Caco-2 (cell line): ENCODE data around the gene NEDD1. TPM values are rescaled to one million over a fixed set of nuclear protein-coding genes. Genes with fewer than 3 reads are reported as not detected.

Experiments
- BruUV-seq: library from RNA; stranded (reverse); fragments of 400-500 nt; replicated peaks from 2 replicates; lab custom pipeline; 2021; lab: Mats Ljungman, UMichigan
- CTCF ChIA-PET: fragments of 300-600 bp; sonication (Branson Sonifier 250); formaldehyde crosslinking; loops from one replicate; lab custom pipeline; 2022; ENCODE audit warnings: antibody characterized with exemption; lab: Charles Lee
- POLR2A ChIA-PET: fragments of 300-600 bp; sonication (Branson Sonifier 250); formaldehyde crosslinking; loops from one replicate; lab custom pipeline; 2022; ENCODE audit warnings: antibody characterized with exemption; lab: Charles Lee
- DNase-seq, 2 experiments: peaks; one replicate each; pipeline versions ENCODE4 v3.0.0 to v3.0.0-alpha.2; 2020 to 2022
- H3K27me3 ChIP-seq: replicated peaks from 2 replicates; pipeline ENCODE4 v1.6.0; 2011; ENCODE audit warnings: low read length; ENCODE audit not compliant: control insufficient read depth, insufficient read depth
- H3K36me3 ChIP-seq: 2 replicates; pipeline ENCODE4 v1.5.1; 2011; ENCODE audit warnings: low read length; ENCODE audit not compliant: control insufficient read depth, insufficient read depth
- H3K4me1 ChIP-seq: fragments of 250-450 bp; sonication (Bioruptor Pico); 2 replicates; pipeline ENCODE4 v1.5.1; 2020; ENCODE audit warnings: mild to moderate bottlenecking
- H3K4me3 ChIP-seq: 2 replicates; pipeline ENCODE4 v1.5.1; 2011; ENCODE audit warnings: low read depth, mild to moderate bottlenecking, control low read depth, low read length
- H3K9me3 ChIP-seq: fragments of 250-450 bp; sonication (Bioruptor Pico); 2 replicates; pipeline ENCODE4 v1.5.1; 2020; ENCODE audit warnings: mild to moderate bottlenecking, moderate library complexity
- H3K27ac Mint-ChIP-seq: one replicate; pipeline ENCODE4 v1.8.0; 2022; ENCODE audit warnings: mixed read lengths; ENCODE audit not compliant: unreplicated experiment
- H3K27me3 Mint-ChIP-seq: one replicate; pipeline ENCODE4 v1.8.0; 2022; ENCODE audit warnings: mixed read lengths; ENCODE audit not compliant: insufficient read depth, unreplicated experiment
- H3K36me3 Mint-ChIP-seq: one replicate; pipeline ENCODE4 v1.8.0; 2022; ENCODE audit warnings: mild to moderate bottlenecking, mixed read lengths; ENCODE audit not compliant: insufficient read depth, unreplicated experiment
- H3K4me1 Mint-ChIP-seq: one replicate; pipeline ENCODE4 v1.8.0; 2022; ENCODE audit warnings: low read depth, mixed read lengths; ENCODE audit not compliant: unreplicated experiment
- H3K4me3 Mint-ChIP-seq: one replicate; pipeline ENCODE4 v1.8.0; 2022; ENCODE audit warnings: mild to moderate bottlenecking, moderate library complexity, mixed read lengths; ENCODE audit not compliant: unreplicated experiment
- H3K9me3 Mint-ChIP-seq: one replicate; pipeline ENCODE4 v1.8.0; 2022; ENCODE audit warnings: mixed read lengths; ENCODE audit not compliant: unreplicated experiment
- intact Hi-C: fragments of 100-400 bp; cut with micrococcal nuclease; formaldehyde crosslinking; loops from one replicate; pipeline ENCODE4 v1.10.0; 2022; ENCODE audit not compliant: unreplicated experiment
- total RNA-seq: library from RNA; stranded (reverse); gene quantifications from 2 replicates; pipeline ENCODE4 v1.2.3, GENCODE V29; 2022
- TF ChIP-seq, protein P1 (sequence below), 2 experiments: fragments of 200-600 bp in 1 of 2; IDR thresholded peaks; 1 replicate in 1 of 2; 2 replicates in 1 of 2; pipeline versions ENCODE4 v1.5.1 to v1.8.0; 2011 to 2022; ENCODE audit warnings: antibody characterized with exemption in 1 of 2, control low read depth in 1 of 2, inconsistent platforms in 1 of 2, low read depth in 1 of 2, low read length in 1 of 2, mild to moderate bottlenecking in 1 of 2, moderate library complexity in 1 of 2; ENCODE audit not compliant: insufficient read depth in 1 of 2, severe bottlenecking in 1 of 2, unreplicated experiment in 1 of 2

Gene NEDD1
- total RNA-seq, 1 experiment from 2014 or later: 21.9 TPM

DNA sequence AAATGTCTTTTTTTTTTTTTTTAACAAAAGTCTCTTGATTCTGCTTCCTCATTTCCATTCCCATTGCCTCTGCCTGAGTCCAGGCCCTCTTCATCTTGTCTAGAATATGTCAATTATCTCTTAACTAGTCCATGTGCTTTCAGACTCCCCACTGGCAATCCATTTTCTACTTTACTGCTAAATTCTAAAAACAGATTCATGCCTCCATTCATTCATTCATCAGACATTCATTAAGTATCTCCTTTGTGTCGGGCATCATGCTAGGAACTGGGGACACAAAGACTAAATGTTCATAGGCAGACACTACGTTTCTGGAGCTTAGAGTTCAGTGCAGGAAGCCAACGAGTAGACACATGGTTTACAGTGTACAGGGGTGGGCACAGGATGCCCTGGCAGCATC lies 9.6 kb upstream of the NEDD1 start:
- Histone ChIP-seq H3K4me1 (no peaks in the 10 kb centered on the region), H3K36me3 (no peaks in the 10 kb centered on the region), H3K9me3 (no peaks in the 10 kb centered on the region), H3K27me3 (no peaks in the 10 kb centered on the region; the same call in 1 of the 2 replicates), H3K4me3 (no peak overlapping the region)
- ChIA-PET POLR2A (no interaction called here), CTCF (no interaction called here)
- Mint-ChIP-seq H3K27me3 (no peaks in the 10 kb centered on the region), H3K27ac (no peak overlapping the region), H3K9me3 (no peaks in the 10 kb centered on the region), H3K4me3 (no peak overlapping the region), H3K4me1 (no peaks in the 10 kb centered on the region), H3K36me3 (no peaks in the 10 kb centered on the region)
- DNase-seq: no peak
- no TSS peak for BruUV-seq
- TF ChIP-seq, protein P1, sequence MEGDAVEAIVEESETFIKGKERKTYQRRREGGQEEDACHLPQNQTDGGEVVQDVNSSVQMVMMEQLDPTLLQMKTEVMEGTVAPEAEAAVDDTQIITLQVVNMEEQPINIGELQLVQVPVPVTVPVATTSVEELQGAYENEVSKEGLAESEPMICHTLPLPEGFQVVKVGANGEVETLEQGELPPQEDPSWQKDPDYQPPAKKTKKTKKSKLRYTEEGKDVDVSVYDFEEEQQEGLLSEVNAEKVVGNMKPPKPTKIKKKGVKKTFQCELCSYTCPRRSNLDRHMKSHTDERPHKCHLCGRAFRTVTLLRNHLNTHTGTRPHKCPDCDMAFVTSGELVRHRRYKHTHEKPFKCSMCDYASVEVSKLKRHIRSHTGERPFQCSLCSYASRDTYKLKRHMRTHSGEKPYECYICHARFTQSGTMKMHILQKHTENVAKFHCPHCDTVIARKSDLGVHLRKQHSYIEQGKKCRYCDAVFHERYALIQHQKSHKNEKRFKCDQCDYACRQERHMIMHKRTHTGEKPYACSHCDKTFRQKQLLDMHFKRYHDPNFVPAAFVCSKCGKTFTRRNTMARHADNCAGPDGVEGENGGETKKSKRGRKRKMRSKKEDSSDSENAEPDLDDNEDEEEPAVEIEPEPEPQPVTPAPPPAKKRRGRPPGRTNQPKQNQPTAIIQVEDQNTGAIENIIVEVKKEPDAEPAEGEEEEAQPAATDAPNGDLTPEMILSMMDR (IDR thresholded peaks at IDR 0.05; ENCODE audit: insufficient read depth in 1 of 2, low read depth in 1 of 2, low read length in 1 of 2, severe bottlenecking in 1 of 2, unreplicated experiment in 1 of 2): no peak
- intact Hi-C loops: no loop called here

DNA sequence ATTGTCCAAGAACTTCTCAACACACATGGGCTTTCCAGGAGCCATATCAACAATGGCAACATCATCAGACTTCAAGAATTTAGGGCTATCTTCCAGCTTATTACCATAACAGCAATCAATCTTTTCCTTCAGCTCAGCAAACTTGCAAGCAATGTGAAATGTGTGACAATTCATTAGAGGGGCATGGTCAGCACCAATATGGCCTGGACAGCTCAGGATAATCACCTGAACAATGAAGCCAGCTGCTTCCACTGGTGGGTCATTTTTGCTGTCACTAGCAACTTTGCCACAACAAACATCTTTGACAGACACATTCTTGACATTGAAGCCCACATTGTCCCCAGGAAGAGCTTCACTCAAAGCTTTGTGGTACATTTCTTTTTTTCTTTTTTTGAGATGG lies 5.9 kb upstream of the NEDD1 start:
- H3K9me3 ChIP-seq: no peaks in the 10 kb centered on the region
- H3K4me1 ChIP-seq: no peaks in the 10 kb centered on the region
- no peaks in the 10 kb centered on the region for H3K27me3 Mint-ChIP-seq
- H3K9me3 Mint-ChIP-seq: no peaks in the 10 kb centered on the region
- POLR2A ChIA-PET: no interaction called here
- no peak overlapping the region for H3K27ac Mint-ChIP-seq
- H3K4me1 Mint-ChIP-seq: peaks cover 3% of the 10 kb centered on the region
- CTCF ChIA-PET: no interaction called here
- no peak overlapping the region for H3K4me3 ChIP-seq
- H3K4me3 Mint-ChIP-seq: no peak overlapping the region
- intact Hi-C loops: no loop called here
- TF ChIP-seq, protein P1 (IDR thresholded peaks at IDR 0.05; ENCODE audit: insufficient read depth in 1 of 2, low read depth in 1 of 2, low read length in 1 of 2, severe bottlenecking in 1 of 2, unreplicated experiment in 1 of 2): no peak
- BruUV-seq: no TSS peak
- no peaks in the 10 kb centered on the region for H3K36me3 Mint-ChIP-seq
- no peaks in the 10 kb centered on the region; the same call in 1 of the 2 replicates for H3K27me3 ChIP-seq
- no peaks in the 10 kb centered on the region for H3K36me3 ChIP-seq
- DNase-seq: no peak

DNA sequence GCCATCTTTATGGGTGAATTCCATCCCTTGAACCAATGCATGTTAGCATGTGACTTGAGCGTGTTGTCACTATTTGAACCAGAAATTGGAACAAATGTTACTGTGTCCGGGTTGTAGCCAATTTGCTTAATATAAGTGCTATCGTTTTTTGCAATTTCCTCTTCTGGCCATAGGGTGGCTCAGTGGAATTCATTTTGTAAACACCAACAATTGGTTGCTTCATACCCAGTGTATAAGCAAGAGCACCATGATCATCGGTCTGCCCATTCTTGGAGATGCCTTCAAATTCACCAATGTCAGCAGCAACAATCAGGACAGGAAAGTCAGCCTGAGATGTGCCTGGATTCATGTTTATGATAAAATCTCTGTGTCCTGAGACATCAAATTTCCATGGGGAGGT lies 5.0 kb upstream of the NEDD1 start:
- TF ChIP-seq, protein P1 (IDR thresholded peaks at IDR 0.05; ENCODE audit: insufficient read depth in 1 of 2, low read depth in 1 of 2, low read length in 1 of 2, severe bottlenecking in 1 of 2, unreplicated experiment in 1 of 2): peak in 1 of 2 experiments; percentile 15
- CTCF ChIA-PET: no interaction called here
- POLR2A ChIA-PET: no interaction called here
- Histone ChIP-seq H3K4me1 (no peaks in the 10 kb centered on the region), H3K27me3 (no peaks in the 10 kb centered on the region; the same call in 1 of the 2 replicates), H3K9me3 (no peaks in the 10 kb centered on the region), H3K36me3 (no peaks in the 10 kb centered on the region), H3K4me3 (no peak overlapping the region)
- intact Hi-C loops: no loop called here
- no peak overlapping the region for H3K27ac Mint-ChIP-seq
- H3K27me3 Mint-ChIP-seq: no peaks in the 10 kb centered on the region
- no peaks in the 10 kb centered on the region for H3K9me3 Mint-ChIP-seq
- H3K4me1 Mint-ChIP-seq: peaks cover 6% of the 10 kb centered on the region
- H3K4me3 Mint-ChIP-seq: no peak overlapping the region
- no peak for DNase-seq
- peaks cover 4% of the 10 kb centered on the region for H3K36me3 Mint-ChIP-seq
- no TSS peak for BruUV-seq
